Caco-2 (cell line): Measurements from ENCODE around the gene STPG3. TPM values are rescaled to one million over a fixed set of nuclear protein-coding genes. Genes with fewer than 3 reads are reported as not detected.

Source experiments
- BruUV-seq: library from RNA; stranded (reverse); fragments of 400-500 nt; replicated peaks from 2 replicates; lab custom pipeline; 2021; lab: Mats Ljungman, UMichigan
- CTCF ChIA-PET: fragments of 300-600 bp; sonication (Branson Sonifier 250); formaldehyde crosslinking; loops from one replicate; lab custom pipeline; 2022; ENCODE audit warnings: antibody characterized with exemption; lab: Charles Lee
- POLR2A ChIA-PET: fragments of 300-600 bp; sonication (Branson Sonifier 250); formaldehyde crosslinking; loops from one replicate; lab custom pipeline; 2022; ENCODE audit warnings: antibody characterized with exemption; lab: Charles Lee
- DNase-seq, 2 experiments: peaks; one replicate each; pipeline versions ENCODE4 v3.0.0 to v3.0.0-alpha.2; 2020 to 2022
- H3K27me3 ChIP-seq: replicated peaks from 2 replicates; pipeline ENCODE4 v1.6.0; 2011; ENCODE audit warnings: low read length; ENCODE audit not compliant: control insufficient read depth, insufficient read depth
- H3K36me3 ChIP-seq: 2 replicates; pipeline ENCODE4 v1.5.1; 2011; ENCODE audit warnings: low read length; ENCODE audit not compliant: control insufficient read depth, insufficient read depth
- H3K4me1 ChIP-seq: fragments of 250-450 bp; sonication (Bioruptor Pico); 2 replicates; pipeline ENCODE4 v1.5.1; 2020; ENCODE audit warnings: mild to moderate bottlenecking
- H3K4me3 ChIP-seq: 2 replicates; pipeline ENCODE4 v1.5.1; 2011; ENCODE audit warnings: low read depth, mild to moderate bottlenecking, control low read depth, low read length
- H3K9me3 ChIP-seq: fragments of 250-450 bp; sonication (Bioruptor Pico); 2 replicates; pipeline ENCODE4 v1.5.1; 2020; ENCODE audit warnings: mild to moderate bottlenecking, moderate library complexity
- H3K27ac Mint-ChIP-seq: one replicate; pipeline ENCODE4 v1.8.0; 2022; ENCODE audit warnings: mixed read lengths; ENCODE audit not compliant: unreplicated experiment
- H3K27me3 Mint-ChIP-seq: one replicate; pipeline ENCODE4 v1.8.0; 2022; ENCODE audit warnings: mixed read lengths; ENCODE audit not compliant: insufficient read depth, unreplicated experiment
- H3K36me3 Mint-ChIP-seq: one replicate; pipeline ENCODE4 v1.8.0; 2022; ENCODE audit warnings: mild to moderate bottlenecking, mixed read lengths; ENCODE audit not compliant: insufficient read depth, unreplicated experiment
- H3K4me1 Mint-ChIP-seq: one replicate; pipeline ENCODE4 v1.8.0; 2022; ENCODE audit warnings: low read depth, mixed read lengths; ENCODE audit not compliant: unreplicated experiment
- H3K4me3 Mint-ChIP-seq: one replicate; pipeline ENCODE4 v1.8.0; 2022; ENCODE audit warnings: mild to moderate bottlenecking, moderate library complexity, mixed read lengths; ENCODE audit not compliant: unreplicated experiment
- H3K9me3 Mint-ChIP-seq: one replicate; pipeline ENCODE4 v1.8.0; 2022; ENCODE audit warnings: mixed read lengths; ENCODE audit not compliant: unreplicated experiment
- intact Hi-C: fragments of 100-400 bp; cut with micrococcal nuclease; formaldehyde crosslinking; loops from one replicate; pipeline ENCODE4 v1.10.0; 2022; ENCODE audit not compliant: unreplicated experiment
- total RNA-seq: library from RNA; stranded (reverse); gene quantifications from 2 replicates; pipeline ENCODE4 v1.2.3, GENCODE V29; 2022
- TF ChIP-seq, protein P1 (sequence below), 2 experiments: fragments of 200-600 bp in 1 of 2; IDR thresholded peaks; 1 replicate in 1 of 2; 2 replicates in 1 of 2; pipeline versions ENCODE4 v1.5.1 to v1.8.0; 2011 to 2022; ENCODE audit warnings: antibody characterized with exemption in 1 of 2, control low read depth in 1 of 2, inconsistent platforms in 1 of 2, low read depth in 1 of 2, low read length in 1 of 2, mild to moderate bottlenecking in 1 of 2, moderate library complexity in 1 of 2; ENCODE audit not compliant: insufficient read depth in 1 of 2, severe bottlenecking in 1 of 2, unreplicated experiment in 1 of 2

STPG3 gene
- total RNA-seq, 1 experiment from 2014 or later = not detected

DNA sequence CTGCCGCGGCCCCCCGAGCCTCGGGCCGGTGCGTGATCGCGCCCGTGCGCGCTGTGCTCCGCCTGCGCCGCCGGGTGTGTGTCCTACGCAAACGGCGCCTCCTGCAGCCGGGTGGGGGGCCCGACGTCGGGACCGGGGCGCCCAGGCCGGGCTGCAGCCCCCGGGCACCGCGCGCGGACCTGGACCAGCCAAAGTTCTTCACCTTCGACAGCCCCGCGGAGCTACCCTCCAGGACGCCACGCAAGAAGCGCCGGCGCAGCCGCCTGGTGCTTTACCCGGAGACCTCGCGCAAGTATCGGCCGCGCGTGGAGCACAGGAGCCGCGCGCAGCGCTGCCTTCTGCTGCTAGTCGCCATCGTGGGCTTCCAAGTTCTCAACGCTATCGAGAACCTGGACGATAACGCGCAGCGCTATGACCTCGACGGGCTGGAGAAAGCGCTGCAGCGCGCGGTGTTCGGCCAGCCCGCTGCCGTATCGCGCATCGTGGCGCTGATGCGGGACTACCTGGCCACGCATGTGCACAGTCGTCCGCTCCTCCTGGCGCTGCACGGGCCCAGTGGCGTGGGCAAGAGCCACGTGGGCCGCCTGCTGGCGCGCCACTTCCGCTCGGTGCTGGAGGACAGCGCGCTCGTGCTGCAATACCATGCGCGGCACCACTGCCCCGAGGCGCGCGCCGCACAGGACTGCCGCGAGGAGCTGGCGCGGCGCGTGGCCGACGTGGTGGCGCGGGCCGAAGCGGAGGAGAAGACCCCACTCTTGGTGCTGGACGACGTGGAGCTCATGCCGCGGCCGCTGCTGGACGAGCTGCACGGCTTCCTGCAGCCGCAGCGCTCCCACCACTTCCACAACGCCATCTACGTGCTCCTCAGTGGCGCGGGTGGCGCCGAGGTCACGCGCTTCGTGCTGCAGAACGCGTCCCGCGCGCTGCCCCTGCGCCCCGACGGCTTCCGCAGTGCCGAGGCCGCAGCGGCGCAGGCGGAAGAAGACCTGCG is 27.9 kb downstream of the STPG3 start:
- H3K36me3 Mint-ChIP-seq = peaks cover 32% of the 10 kb centered on the region
- H3K9me3 Mint-ChIP-seq = no peaks in the 10 kb centered on the region
- Histone ChIP-seq H3K4me1 (no peaks in the 10 kb centered on the region), H3K27me3 (no peaks in the 10 kb centered on the region), H3K4me3 (no peak overlapping the region), H3K36me3 (no peaks in the 10 kb centered on the region; the same call in 1 of the 2 replicates), H3K9me3 (0 out of 2 replicates have a peak, but pooled peaks cover 6% of the 10 kb centered on the region)
- H3K27me3 Mint-ChIP-seq = no peaks in the 10 kb centered on the region
- ChIA-PET CTCF (interaction anchor here (0.6 kb wide), 1 partner anchor 309 kb away, joined by 3 read pairs; no protein-coding TSS in a partner anchor), POLR2A (interaction anchor here (0.7 kb wide), 1 partner anchor 24 kb away, joined by 4 read pairs; no protein-coding TSS in a partner anchor)
- intact Hi-C loops = no loop called here
- no peaks in the 10 kb centered on the region for H3K4me1 Mint-ChIP-seq
- DNase-seq = no peak
- H3K27ac Mint-ChIP-seq = no peak overlapping the region
- no peak overlapping the region for H3K4me3 Mint-ChIP-seq
- no TSS peak for BruUV-seq
- TF ChIP-seq, protein P1, sequence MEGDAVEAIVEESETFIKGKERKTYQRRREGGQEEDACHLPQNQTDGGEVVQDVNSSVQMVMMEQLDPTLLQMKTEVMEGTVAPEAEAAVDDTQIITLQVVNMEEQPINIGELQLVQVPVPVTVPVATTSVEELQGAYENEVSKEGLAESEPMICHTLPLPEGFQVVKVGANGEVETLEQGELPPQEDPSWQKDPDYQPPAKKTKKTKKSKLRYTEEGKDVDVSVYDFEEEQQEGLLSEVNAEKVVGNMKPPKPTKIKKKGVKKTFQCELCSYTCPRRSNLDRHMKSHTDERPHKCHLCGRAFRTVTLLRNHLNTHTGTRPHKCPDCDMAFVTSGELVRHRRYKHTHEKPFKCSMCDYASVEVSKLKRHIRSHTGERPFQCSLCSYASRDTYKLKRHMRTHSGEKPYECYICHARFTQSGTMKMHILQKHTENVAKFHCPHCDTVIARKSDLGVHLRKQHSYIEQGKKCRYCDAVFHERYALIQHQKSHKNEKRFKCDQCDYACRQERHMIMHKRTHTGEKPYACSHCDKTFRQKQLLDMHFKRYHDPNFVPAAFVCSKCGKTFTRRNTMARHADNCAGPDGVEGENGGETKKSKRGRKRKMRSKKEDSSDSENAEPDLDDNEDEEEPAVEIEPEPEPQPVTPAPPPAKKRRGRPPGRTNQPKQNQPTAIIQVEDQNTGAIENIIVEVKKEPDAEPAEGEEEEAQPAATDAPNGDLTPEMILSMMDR (IDR thresholded peaks at IDR 0.05; ENCODE audit: insufficient read depth in 1 of 2, low read depth in 1 of 2, low read length in 1 of 2, severe bottlenecking in 1 of 2, unreplicated experiment in 1 of 2) = no peak

DNA sequence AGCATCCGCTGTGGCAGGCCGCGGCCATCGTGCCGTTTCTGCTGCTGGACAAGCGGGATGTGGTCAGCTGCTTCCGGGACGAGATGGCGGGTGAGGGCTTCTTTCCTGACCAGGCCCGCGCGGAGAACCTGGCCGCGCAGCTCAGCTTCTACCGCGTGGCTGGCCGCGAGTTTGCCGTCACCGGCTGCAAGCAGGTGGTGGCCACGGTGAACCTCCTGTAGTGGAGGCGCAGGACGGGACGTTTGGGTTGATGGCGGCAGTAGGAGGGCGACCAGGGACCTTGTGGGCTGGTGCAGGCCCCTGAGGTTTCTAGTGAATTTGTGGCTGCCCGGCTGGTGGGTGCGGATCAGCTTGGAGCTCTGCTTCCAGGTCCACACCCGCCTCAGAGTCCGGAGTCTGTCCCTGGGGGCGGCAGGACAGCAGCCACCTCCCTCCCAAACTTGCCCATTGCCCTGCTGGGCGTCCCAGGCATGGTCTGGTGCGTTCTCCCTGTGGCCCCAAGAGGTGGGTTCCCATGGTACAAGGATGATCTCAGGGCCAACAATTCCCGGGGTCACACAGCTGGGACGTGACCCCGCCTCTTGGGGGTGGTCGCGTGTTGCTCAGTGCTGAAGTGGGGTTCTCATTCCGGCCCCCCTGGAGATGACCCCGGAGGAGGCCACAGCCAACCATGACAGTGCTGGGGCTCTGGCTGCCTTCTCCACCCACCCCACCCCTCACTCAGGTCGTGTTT is 28.8 kb downstream of the STPG3 start:
- Mint-ChIP-seq H3K4me1 (no peaks in the 10 kb centered on the region), H3K27ac (no peak overlapping the region), H3K27me3 (no peaks in the 10 kb centered on the region), H3K9me3 (no peaks in the 10 kb centered on the region), H3K36me3 (peaks cover 23% of the 10 kb centered on the region), H3K4me3 (no peak overlapping the region)
- ChIA-PET POLR2A (interaction anchor here (0.7 kb wide), 1 partner anchor 23 kb away, joined by 4 read pairs; no protein-coding TSS in a partner anchor), CTCF (interaction anchor here (0.6 kb wide), 1 partner anchor 308 kb away, joined by 3 read pairs; no protein-coding TSS in a partner anchor)
- no TSS peak for BruUV-seq
- no peaks in the 10 kb centered on the region for H3K4me1 ChIP-seq
- no peaks in the 10 kb centered on the region; the same call in 1 of the 2 replicates for H3K36me3 ChIP-seq
- H3K4me3 ChIP-seq = no peak overlapping the region
- TF ChIP-seq, protein P1 (IDR thresholded peaks at IDR 0.05; ENCODE audit: insufficient read depth in 1 of 2, low read depth in 1 of 2, low read length in 1 of 2, severe bottlenecking in 1 of 2, unreplicated experiment in 1 of 2) = no peak
- H3K9me3 ChIP-seq = 0 out of 2 replicates have a peak, but pooled peaks cover 6% of the 10 kb centered on the region
- intact Hi-C loops = no loop called here
- no peak for DNase-seq
- H3K27me3 ChIP-seq = no peaks in the 10 kb centered on the region
